ENCODE results near the gene CCNL2.

DNA sequence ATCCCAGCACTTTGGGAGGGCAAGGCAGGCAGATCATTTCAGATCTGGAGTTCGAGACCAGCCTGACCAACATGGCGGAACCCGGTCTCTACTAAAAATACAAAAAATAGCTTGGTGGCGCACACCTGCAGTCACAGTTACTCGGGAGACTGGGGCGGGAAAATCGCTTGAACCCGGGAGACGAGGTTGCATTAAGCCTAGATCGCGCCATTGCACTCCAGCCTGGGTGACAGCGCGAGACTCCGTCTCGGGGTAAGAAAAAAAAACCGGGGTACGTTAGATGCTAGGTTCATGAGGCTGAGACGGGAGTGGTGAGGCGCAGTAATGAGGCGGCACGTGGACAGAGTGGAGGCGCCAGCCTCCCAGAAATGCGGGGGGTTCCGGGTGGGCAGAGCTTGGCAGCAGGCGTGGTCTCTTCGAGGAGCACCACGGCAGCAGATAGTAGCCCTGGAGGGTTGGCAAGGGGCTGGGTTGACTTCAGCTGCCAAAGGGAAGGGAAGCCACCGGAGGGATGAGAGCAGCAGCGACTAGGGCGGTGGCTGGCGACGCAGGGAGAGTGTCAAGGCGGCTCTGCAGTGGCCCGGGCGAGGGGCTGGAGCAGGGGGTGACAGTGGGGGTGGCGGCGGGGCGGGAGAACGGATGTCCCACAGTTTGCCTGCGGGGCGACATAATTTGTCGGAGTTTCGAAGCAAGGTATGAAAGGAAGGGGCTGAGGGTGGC lies 7.1 kb upstream of the CCNL2 start:
- no peak for TF ChIP-seq POLR2A (IDR thresholded peaks at IDR 0.05)
- TF ChIP-seq, protein P1, sequence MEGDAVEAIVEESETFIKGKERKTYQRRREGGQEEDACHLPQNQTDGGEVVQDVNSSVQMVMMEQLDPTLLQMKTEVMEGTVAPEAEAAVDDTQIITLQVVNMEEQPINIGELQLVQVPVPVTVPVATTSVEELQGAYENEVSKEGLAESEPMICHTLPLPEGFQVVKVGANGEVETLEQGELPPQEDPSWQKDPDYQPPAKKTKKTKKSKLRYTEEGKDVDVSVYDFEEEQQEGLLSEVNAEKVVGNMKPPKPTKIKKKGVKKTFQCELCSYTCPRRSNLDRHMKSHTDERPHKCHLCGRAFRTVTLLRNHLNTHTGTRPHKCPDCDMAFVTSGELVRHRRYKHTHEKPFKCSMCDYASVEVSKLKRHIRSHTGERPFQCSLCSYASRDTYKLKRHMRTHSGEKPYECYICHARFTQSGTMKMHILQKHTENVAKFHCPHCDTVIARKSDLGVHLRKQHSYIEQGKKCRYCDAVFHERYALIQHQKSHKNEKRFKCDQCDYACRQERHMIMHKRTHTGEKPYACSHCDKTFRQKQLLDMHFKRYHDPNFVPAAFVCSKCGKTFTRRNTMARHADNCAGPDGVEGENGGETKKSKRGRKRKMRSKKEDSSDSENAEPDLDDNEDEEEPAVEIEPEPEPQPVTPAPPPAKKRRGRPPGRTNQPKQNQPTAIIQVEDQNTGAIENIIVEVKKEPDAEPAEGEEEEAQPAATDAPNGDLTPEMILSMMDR (IDR thresholded peaks at IDR 0.05): no peak

Measured in gastroesophageal sphincter (tissue), 3 donors.